GM19468 (cell line): ENCODE measurements around the gene ESRRA.
"Not testable (repeated sequence)": the region's sequence is repeated elsewhere in the genome, so short reads cannot be mapped to it uniquely, and the experiment has no call there.

Experiments used
- ATAC-seq: cut with Tn5 transposase; IDR thresholded peaks from one replicate; pipeline ENCODE4 v1.9.1; 2021; ENCODE audit warnings: mild to moderate bottlenecking, moderate library complexity, moderate number of reproducible peaks; ENCODE audit not compliant: unreplicated experiment; ENCODE audit errors: extremely low read depth

The ESRRA gene

GRCh38 chr11:64306876-64307622 is 1.7 kb downstream of the ESRRA start:
- ATAC-seq = no peak

DNA sequence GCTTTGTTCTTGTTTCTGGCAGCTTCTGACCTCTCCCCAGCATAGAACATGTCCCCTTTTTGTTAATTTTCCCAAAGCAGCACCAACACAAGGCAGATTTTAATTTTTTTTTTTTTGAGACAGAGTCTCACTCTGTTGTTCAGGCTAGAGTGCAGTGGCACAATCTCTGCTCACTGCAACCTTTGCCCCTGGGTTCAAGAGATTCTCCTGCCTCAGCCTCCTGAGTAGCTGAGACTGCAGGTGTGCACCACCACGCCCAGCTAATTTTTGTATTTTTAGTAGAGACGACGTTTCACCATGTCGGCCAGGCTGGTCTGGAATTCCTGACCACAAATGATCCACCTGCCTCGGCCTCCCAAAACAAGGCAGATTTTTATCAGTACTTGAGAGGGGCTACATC is 2.5 kb downstream of the ESRRA start:
- ATAC-seq = not testable (repeated sequence)

GRCh38 chr11:64312947-64313346 is 7.6 kb downstream of the ESRRA start:
- no peak for ATAC-seq

- ATAC-seq = no peak
Observed at GRCh38 chr11:64313491-64314145, 8.3 kb downstream of the ESRRA start.

- ATAC-seq = no peak
Observed at GRCh38 chr11:64314146-64314804, 9.0 kb downstream of the ESRRA start.

DNA sequence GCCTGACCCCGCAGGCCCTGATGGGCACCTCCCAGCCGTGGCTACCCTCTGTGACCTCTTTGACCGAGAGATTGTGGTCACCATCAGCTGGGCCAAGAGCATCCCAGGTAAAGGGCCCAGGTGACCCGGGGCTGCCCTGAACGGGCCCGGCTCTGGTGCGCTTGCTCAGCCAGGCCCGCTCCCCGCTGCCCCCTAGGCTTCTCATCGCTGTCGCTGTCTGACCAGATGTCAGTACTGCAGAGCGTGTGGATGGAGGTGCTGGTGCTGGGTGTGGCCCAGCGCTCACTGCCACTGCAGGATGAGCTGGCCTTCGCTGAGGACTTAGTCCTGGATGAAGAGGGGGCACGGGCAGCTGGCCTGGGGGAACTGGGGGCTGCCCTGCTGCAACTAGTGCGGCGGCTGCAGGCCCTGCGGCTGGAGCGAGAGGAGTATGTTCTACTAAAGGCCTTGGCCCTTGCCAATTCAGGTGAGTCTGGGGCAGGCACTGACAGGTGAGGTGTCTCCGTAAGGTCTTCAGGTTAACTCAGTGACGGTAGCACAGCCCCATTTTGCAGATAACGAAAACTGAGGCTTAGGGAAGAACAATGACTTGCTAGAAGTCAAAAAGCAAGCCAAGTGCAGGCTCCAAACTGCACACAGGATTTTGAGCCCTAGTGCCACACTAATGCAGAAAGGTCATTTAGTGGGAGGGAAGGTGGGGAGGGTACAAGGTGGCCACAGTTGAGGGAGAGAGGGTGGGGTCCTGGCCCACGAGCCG is 9.7 kb downstream of the ESRRA start:
- ATAC-seq = no peak

DNA sequence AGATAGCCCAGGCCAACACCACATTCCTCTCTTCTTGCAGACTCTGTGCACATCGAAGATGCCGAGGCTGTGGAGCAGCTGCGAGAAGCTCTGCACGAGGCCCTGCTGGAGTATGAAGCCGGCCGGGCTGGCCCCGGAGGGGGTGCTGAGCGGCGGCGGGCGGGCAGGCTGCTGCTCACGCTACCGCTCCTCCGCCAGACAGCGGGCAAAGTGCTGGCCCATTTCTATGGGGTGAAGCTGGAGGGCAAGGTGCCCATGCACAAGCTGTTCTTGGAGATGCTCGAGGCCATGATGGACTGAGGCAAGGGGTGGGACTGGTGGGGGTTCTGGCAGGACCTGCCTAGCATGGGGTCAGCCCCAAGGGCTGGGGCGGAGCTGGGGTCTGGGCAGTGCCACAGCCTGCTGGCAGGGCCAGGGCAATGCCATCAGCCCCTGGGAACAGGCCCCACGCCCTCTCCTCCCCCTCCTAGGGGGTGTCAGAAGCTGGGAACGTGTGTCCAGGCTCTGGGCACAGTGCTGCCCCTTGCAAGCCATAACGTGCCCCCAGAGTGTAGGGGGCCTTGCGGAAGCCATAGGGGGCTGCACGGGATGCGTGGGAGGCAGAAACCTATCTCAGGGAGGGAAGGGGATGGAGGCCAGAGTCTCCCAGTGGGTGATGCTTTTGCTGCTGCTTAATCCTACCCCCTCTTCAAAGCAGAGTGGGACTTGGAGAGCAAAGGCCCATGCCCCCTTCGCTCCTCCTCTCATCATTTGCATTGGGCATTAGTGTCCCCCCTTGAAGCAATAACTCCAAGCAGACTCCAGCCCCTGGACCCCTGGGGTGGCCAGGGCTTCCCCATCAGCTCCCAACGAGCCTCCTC is 10.6 kb downstream of the ESRRA start:
- ATAC-seq = not testable (repeated sequence)

- no peak for ATAC-seq
Observed at GRCh38 chr11:64316672-64317324, 11.5 kb downstream of the ESRRA start.

DNA sequence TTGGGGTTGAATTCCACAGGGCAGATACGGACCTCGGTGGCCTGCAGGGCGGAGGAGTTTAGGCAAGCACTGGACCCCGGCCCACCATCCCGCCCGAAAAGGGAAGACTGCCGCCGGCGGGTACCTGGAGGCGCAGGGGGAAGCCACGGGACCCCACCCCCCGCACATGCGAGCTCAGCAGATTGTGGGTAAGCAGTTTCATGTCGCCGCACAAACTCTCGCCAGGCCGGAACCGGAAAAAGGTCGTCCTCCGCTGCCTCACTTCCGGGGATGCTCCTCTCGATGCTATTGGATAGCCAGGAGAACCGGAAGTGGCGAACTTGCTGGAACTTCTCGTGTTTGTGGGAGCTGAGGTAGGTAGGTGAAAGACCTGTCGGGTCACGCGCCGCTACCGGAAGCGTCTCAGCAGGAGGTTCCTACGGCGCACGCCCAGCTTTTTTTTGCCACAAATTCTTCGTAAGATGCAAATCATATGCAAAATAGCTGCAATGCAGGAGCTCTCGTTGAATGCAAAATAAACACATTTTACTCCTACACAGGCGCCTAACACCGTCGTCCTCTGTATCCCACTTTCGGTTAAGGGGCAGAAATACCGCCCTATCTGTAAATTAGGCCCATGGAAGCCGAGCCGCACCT is 12.1 kb downstream of the ESRRA start, which contains the start of gene TRMT112:
TSS of gene TRMT112 (minus strand) at position 235 of the 636 bp plus-strand sequence. CDS start at position 202, 33 bp downstream.
- ATAC-seq = peak; percentile 29

DNA sequence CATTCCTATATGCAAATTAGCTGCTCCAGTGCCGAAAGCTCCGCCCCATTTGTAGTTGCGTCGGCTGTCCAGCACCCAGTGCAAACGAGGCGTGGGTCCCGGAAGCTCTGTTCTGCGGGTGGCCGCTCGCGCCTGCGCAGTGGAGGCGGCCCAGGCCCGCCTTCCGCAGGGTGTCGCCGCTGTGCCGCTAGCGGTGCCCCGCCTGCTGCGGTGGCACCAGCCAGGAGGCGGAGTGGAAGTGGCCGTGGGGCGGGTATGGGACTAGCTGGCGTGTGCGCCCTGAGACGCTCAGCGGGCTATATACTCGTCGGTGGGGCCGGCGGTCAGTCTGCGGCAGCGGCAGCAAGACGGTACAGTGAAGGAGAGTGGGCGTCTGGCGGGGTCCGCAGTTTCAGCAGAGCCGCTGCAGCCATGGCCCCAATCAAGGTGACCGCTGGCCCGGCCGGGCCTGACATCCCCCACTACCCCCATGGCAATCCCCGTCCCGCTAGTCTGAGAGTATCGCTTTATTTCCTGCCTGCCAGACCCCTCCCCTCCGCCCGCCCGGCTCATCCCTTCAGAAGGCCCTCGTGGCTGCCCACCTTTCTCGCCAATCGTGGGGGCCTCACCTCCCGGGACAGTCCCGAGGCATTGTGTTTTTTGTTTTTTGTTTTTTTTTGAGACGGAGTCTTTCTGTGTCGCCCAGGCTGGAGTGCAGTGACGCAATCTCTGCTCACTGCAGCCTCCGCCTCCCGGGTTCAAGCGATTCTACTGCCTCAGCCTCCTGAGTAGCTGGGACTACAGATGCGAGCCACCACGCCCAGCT is 12.8 kb downstream of the ESRRA start, which contains the start of gene PRDX5:
TSS of gene PRDX5 (plus strand) at position 161 of the 805 bp plus-strand sequence. CDS start at position 256, 95 bp downstream.
- ATAC-seq = peak; percentile 82

GRCh38 chr11:64318766-64319761 is 13.7 kb downstream of the ESRRA start:
- no peak for ATAC-seq

DNA sequence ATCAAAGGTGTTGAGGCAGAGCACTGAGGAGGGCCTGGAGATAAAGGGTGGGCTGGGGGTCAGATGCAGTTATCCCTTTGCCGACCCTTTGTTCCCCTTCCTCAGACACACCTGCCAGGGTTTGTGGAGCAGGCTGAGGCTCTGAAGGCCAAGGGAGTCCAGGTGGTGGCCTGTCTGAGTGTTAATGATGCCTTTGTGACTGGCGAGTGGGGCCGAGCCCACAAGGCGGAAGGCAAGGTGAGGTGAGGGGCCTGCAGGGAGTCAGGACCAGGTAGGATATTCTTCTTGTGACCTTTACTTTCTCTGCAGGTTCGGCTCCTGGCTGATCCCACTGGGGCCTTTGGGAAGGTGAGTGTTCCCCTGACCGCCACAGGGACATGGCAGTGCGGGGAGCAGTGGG is 15.2 kb downstream of the ESRRA start:
- ATAC-seq = no peak

- no peak for ATAC-seq
Observed at GRCh38 chr11:64321026-64321425, 15.7 kb downstream of the ESRRA start.

DNA sequence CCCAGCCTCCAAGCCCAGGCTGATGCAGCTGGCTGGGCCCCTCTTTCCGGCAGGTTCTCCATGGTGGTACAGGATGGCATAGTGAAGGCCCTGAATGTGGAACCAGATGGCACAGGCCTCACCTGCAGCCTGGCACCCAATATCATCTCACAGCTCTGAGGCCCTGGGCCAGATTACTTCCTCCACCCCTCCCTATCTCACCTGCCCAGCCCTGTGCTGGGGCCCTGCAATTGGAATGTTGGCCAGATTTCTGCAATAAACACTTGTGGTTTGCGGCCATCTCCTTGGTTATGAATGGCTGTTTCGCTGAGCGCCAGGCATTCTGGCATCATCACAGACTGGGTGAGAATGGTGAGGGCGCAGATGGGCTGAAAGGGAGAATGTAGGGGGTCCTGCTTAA is 16.2 kb downstream of the ESRRA start:
- ATAC-seq = no peak

DNA sequence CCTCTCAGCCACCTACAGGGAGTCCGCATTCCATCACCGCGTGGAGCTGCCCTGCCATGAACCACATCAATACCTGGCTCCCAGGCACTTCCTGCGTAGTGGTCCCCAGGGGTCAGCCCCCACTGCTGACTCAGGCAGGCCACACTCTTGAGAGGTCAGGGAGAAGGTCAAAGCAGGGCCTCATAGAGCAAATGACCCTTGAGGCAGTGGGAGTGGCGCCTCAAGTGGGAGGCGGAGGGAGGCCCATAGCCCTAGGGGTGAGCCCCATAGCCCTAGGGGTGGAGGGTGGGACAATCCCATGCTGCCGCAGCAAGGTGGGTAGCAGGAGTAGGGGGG is 17.6 kb downstream of the ESRRA start:
- no peak for ATAC-seq

DNA sequence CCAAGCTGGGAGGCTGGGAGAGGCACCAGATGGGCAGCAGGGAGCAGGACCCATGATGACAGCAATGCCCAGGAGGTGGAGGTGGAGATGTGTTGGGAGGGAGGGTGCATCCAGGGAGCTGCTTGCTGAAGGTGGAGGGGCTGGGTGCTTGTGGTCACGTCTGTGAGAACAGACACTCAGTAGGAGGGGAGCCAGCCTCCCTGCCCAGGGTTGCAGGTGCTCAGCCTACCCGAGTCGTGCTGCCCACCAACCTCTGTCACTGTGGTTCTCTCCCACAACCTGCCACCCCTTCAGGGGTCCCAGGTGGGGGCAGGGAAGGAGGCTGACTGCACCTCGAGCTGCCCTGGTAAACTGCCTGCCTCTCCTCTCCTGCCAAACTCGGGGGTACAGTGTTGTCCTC is 18.0 kb downstream of the ESRRA start:
- no peak for ATAC-seq

DNA sequence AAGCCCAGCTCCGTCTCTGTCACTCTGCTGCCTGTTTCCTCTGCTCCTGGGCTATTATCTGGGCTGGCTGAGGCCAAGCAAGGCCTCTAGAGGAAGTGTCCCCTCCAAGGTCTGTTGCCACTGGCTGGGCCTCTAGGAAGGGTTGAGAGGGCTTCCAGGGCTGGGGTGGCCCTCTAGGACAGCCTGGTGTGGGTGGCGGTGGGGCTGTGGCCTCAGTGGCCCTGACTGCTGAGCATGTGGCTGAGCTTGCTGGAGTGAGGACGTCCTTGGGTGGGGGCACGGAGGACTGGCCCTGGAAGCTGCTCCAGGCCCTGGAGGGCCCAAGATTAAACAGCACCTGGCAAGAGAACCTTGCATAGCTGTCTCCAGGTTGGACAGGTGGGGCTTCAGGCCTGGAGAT is 18.7 kb downstream of the ESRRA start:
- ATAC-seq = not testable (repeated sequence)
